Measurements from ENCODE around the gene MROH8. TPM values are rescaled to one million over a fixed set of nuclear protein-coding genes. Genes with fewer than 3 reads are reported as not detected.

MROH8 gene
- total and polyA plus RNA-seq, 2 experiments from 2014 or later: 0.63 to 0.68 TPM

DNA sequence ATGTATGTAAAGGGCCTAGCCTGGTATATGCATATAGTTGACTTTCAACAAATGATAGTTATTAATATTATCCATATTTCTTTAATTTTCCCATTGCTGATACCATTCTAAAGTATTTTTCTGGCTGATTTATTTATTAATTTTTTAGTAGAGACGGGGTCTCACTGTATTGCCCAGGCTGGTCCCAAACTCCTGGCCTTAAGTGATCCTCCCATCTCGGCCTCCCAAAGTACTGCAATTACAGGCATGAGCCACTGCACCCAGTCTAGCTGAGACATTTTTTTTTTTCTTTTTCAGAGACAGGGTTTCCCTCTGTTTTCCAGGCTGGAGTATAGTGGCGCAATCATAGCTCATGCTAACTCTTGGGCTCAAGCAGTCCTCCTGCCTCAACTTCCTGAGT, 29.8 kb upstream of the MROH8 start:
- peaks cover 84% of the 10 kb centered on the region for H3K36me3 ChIP-seq (ENCODE audit: insufficient read depth)
- Mint-ChIP-seq H3K27ac (no peak overlapping the region), H3K36me3 (ENCODE audit: low read depth) (peaks cover 81% of the 10 kb centered on the region), H3K4me3 (no peak overlapping the region), H3K27me3 (ENCODE audit: insufficient read depth, low read depth, poor library complexity) (peaks cover 3% of the 10 kb centered on the region), H3K9me3 (no peaks in the 10 kb centered on the region), H3K4me1 (no peaks in the 10 kb centered on the region)
- peaks cover 24% of the 10 kb centered on the region; the same call in 1 of the 2 replicates for H3F3A ChIP-seq (replicated peaks; ENCODE audit: low read depth)
- H3K27ac ChIP-seq (ENCODE audit: low read depth): no peak overlapping the region
- no peak for ATAC-seq
- no peaks in the 10 kb centered on the region for H3K27me3 ChIP-seq (ENCODE audit: insufficient read depth)
- no peaks in the 10 kb centered on the region for H3K9me2 ChIP-seq (ENCODE audit: insufficient read depth)
- no peak for DNase-seq (ENCODE audit: low spot score)
- H3K4me1 ChIP-seq (ENCODE audit: insufficient read depth): no peaks in the 10 kb centered on the region
- peaks cover 17% of the 10 kb centered on the region for H4K20me1 ChIP-seq (replicated peaks; ENCODE audit: insufficient read depth)
- no peak overlapping the region for H3K4me2 ChIP-seq
- TF ChIP-seq, protein P1, sequence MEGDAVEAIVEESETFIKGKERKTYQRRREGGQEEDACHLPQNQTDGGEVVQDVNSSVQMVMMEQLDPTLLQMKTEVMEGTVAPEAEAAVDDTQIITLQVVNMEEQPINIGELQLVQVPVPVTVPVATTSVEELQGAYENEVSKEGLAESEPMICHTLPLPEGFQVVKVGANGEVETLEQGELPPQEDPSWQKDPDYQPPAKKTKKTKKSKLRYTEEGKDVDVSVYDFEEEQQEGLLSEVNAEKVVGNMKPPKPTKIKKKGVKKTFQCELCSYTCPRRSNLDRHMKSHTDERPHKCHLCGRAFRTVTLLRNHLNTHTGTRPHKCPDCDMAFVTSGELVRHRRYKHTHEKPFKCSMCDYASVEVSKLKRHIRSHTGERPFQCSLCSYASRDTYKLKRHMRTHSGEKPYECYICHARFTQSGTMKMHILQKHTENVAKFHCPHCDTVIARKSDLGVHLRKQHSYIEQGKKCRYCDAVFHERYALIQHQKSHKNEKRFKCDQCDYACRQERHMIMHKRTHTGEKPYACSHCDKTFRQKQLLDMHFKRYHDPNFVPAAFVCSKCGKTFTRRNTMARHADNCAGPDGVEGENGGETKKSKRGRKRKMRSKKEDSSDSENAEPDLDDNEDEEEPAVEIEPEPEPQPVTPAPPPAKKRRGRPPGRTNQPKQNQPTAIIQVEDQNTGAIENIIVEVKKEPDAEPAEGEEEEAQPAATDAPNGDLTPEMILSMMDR (conservative IDR thresholded peaks at IDR 0.05; ENCODE audit: low read depth in 2 of 2): no peak
- no peak for TF ChIP-seq EZH2phosphoT487 (IDR thresholded peaks at IDR 0.05; ENCODE audit: unreplicated experiment)
- no peak for TF ChIP-seq ZNF462 (CRISPR knock-in tag; IDR thresholded peaks at IDR 0.05)
- TF ChIP-seq NANOG (IDR thresholded peaks at IDR 0.05; ENCODE audit: borderline replicate concordance): no peak
- TF ChIP-seq STAT1 (IDR thresholded peaks at IDR 0.05; ENCODE audit: unreplicated experiment): no peak
- TF ChIP-seq ZNF331 (CRISPR knock-in tag; IDR thresholded peaks at IDR 0.05; ENCODE audit: low read depth): no peak
- no peak for TF ChIP-seq ETS1 (IDR thresholded peaks at IDR 0.05)
- TF ChIP-seq, protein P2, sequence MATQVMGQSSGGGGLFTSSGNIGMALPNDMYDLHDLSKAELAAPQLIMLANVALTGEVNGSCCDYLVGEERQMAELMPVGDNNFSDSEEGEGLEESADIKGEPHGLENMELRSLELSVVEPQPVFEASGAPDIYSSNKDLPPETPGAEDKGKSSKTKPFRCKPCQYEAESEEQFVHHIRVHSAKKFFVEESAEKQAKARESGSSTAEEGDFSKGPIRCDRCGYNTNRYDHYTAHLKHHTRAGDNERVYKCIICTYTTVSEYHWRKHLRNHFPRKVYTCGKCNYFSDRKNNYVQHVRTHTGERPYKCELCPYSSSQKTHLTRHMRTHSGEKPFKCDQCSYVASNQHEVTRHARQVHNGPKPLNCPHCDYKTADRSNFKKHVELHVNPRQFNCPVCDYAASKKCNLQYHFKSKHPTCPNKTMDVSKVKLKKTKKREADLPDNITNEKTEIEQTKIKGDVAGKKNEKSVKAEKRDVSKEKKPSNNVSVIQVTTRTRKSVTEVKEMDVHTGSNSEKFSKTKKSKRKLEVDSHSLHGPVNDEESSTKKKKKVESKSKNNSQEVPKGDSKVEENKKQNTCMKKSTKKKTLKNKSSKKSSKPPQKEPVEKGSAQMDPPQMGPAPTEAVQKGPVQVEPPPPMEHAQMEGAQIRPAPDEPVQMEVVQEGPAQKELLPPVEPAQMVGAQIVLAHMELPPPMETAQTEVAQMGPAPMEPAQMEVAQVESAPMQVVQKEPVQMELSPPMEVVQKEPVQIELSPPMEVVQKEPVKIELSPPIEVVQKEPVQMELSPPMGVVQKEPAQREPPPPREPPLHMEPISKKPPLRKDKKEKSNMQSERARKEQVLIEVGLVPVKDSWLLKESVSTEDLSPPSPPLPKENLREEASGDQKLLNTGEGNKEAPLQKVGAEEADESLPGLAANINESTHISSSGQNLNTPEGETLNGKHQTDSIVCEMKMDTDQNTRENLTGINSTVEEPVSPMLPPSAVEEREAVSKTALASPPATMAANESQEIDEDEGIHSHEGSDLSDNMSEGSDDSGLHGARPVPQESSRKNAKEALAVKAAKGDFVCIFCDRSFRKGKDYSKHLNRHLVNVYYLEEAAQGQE (IDR thresholded peaks at IDR 0.05; ENCODE audit: unreplicated experiment): no peak
- no peak for TF ChIP-seq ZNF114 (CRISPR knock-in tag; IDR thresholded peaks at IDR 0.05)
- no peak for TF ChIP-seq CREB1 (CRISPR knock-in tag; IDR thresholded peaks at IDR 0.05; ENCODE audit: low read depth)
- TF ChIP-seq EZH2 (IDR thresholded peaks at IDR 0.05; ENCODE audit: low read depth, unreplicated experiment): no peak
- no peak overlapping the region for H3K4me3 ChIP-seq
- H2AFZ ChIP-seq: no peak overlapping the region
- H3K79me2 ChIP-seq (replicated peaks; ENCODE audit: insufficient read depth): peaks cover 4% of the 10 kb centered on the region; the same call in 1 of the 2 replicates
